Measurements from ENCODE around the gene DMTF1. TPM values are rescaled to one million over a fixed set of nuclear protein-coding genes. Genes with fewer than 3 reads are reported as not detected.

The DMTF1 gene
- total and polyA plus RNA-seq, 2 donors from 2014 or later: 23.6 to 88.6 TPM

GRCh38 chr7:87151002-87151728 lies 1.1 kb upstream of the DMTF1 start:
- no peak for FAIRE-seq

GRCh38 chr7:87151729-87152111 lies 533 bp upstream of the DMTF1 start:
- Histone ChIP-seq H3K27ac (ENCODE audit: low read depth in 2 of 2, low read length in 2 of 2) (peak overlapping the region; percentile 88 to 96), H3K27me3 (ENCODE audit: control insufficient read depth, insufficient read depth, low read length) (no peaks in the 10 kb centered on the region), H3K9me3 (ENCODE audit: control insufficient read depth in 2 of 3, insufficient read depth in 1 of 3, low read length in 3 of 3) (no peaks in the 10 kb centered on the region), H3K4me1 (ENCODE audit: control insufficient read depth in 2 of 3, insufficient read depth in 2 of 3, low read depth in 1 of 3, low read length in 3 of 3) (peaks cover 0 to 19% (median 3%) of the 10 kb centered on the region in 3 donors), H3K4me3 (ENCODE audit: low read length in 3 of 3) (peak overlapping the region; percentile 82 to 98 (median 91)), H3K36me3 (ENCODE audit: control insufficient read depth in 2 of 3, insufficient read depth in 3 of 3, low read length in 3 of 3) (no peaks in the 10 kb centered on the region), H3K9ac (ENCODE audit: low read length in 3 of 3) (peak overlapping the region; percentile 50 to 94 (median 83))
- intact Hi-C loops (cut with DNase I): no loop called here
- TF ChIP-seq CTCF (IDR thresholded peaks at IDR 0.05; ENCODE audit: borderline replicate concordance, extremely low read depth, insufficient read depth): no peak
- DNase-seq: no peak
- FAIRE-seq: no peak

More at GRCh38 chr7:87151002-87151728, 1.1 kb upstream of the DMTF1 start:
- intact Hi-C loops (cut with DNase I): no loop called here
- Histone ChIP-seq H3K9me3 (ENCODE audit: control insufficient read depth in 2 of 3, insufficient read depth in 1 of 3, low read length in 3 of 3) (no peaks in the 10 kb centered on the region), H3K9ac (ENCODE audit: low read length in 3 of 3) (peak overlapping the region; percentile 50 to 94 (median 83)), H3K27me3 (ENCODE audit: control insufficient read depth, insufficient read depth, low read length) (no peaks in the 10 kb centered on the region), H3K4me1 (ENCODE audit: control insufficient read depth in 2 of 3, insufficient read depth in 2 of 3, low read depth in 1 of 3, low read length in 3 of 3) (peaks cover 0 to 19% (median 3%) of the 10 kb centered on the region in 3 donors), H3K27ac (ENCODE audit: low read depth in 2 of 2, low read length in 2 of 2) (peak overlapping the region; percentile 88 to 96), H3K4me3 (ENCODE audit: low read length in 3 of 3) (peak overlapping the region; percentile 82 to 98 (median 91)), H3K36me3 (ENCODE audit: control insufficient read depth in 2 of 3, insufficient read depth in 3 of 3, low read length in 3 of 3) (no peaks in the 10 kb centered on the region)
- no peak for TF ChIP-seq CTCF (IDR thresholded peaks at IDR 0.05; ENCODE audit: borderline replicate concordance, extremely low read depth, insufficient read depth)
- peak in 1 of 5 donors; percentile 25 for DNase-seq

DNA sequence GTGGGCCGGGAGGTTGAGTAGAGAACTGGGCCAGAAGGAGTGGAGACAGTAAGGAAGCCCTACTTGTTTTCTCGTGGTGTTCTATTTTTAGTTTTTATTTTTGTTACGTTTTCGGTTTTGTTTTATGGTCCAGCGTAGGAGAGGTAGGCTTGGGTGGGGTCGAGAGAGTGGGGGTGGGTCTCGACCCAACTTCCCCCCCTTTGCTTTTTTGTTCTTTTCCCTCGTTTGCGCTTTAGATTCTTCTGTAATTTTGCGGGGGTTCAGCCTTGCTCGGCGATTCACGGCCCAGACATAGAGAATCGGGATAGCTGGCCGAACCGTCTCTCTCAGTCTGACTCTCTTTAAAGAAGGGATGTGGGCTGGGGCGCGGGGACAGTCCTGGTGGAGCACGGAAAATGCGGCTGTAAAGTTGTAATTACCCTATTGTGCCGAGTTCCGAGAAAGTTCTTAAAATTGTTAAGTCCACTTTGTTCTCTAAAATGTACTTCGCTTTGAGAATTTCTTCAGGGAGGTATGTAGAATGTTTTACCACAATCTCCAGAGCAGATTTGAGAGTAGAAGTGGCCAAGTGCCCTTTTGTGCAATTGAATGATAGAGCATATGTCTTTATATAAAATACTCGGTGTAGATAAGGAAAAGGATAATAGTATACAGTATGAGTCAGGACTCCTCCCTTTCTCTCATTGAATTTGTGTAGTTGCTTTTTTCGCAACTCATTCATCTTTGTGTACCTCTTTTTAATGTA lies 816 bp downstream of the DMTF1 start:
- peak overlapping the region; percentile 82 to 98 (median 85) for H3K4me3 ChIP-seq (ENCODE audit: low read length in 3 of 3)
- H3K9ac ChIP-seq (ENCODE audit: low read length in 3 of 3): peak overlapping the region; percentile 61 to 97 (median 73)
- no peaks in the 10 kb centered on the region for H3K36me3 ChIP-seq (ENCODE audit: control insufficient read depth in 2 of 3, insufficient read depth in 3 of 3, low read length in 3 of 3)
- intact Hi-C loops (cut with DNase I): no loop called here
- FAIRE-seq (no peak), DNase-seq (peak; percentile 37 to 63 (median 59))
- no peaks in the 10 kb centered on the region for H3K9me3 ChIP-seq (ENCODE audit: control insufficient read depth in 2 of 3, insufficient read depth in 1 of 3, low read length in 3 of 3)
- H3K4me1 ChIP-seq (ENCODE audit: control insufficient read depth in 2 of 3, insufficient read depth in 2 of 3, low read depth in 1 of 3, low read length in 3 of 3): peaks cover 0 to 24% (median 6%) of the 10 kb centered on the region in 3 donors
- no peaks in the 10 kb centered on the region for H3K27me3 ChIP-seq (ENCODE audit: control insufficient read depth, insufficient read depth, low read length)
- no peak for TF ChIP-seq CTCF (IDR thresholded peaks at IDR 0.05; ENCODE audit: borderline replicate concordance, extremely low read depth, insufficient read depth)
- H3K27ac ChIP-seq (ENCODE audit: low read depth in 2 of 2, low read length in 2 of 2): peak overlapping the region; percentile 88 to 96

Data from kidney (tissue), 14 donors.